Measurements from ENCODE around the gene FGFR2. TPM values are rescaled to one million over a fixed set of nuclear protein-coding genes. Genes with fewer than 3 reads are reported as not detected.

Gene FGFR2
- total and polyA plus RNA-seq, 9 of the 15 experiments (the other 6 are each of a cell fraction or from before 2014, with no cell fraction given), result 0.20 TPM; not detected in 8

DNA sequence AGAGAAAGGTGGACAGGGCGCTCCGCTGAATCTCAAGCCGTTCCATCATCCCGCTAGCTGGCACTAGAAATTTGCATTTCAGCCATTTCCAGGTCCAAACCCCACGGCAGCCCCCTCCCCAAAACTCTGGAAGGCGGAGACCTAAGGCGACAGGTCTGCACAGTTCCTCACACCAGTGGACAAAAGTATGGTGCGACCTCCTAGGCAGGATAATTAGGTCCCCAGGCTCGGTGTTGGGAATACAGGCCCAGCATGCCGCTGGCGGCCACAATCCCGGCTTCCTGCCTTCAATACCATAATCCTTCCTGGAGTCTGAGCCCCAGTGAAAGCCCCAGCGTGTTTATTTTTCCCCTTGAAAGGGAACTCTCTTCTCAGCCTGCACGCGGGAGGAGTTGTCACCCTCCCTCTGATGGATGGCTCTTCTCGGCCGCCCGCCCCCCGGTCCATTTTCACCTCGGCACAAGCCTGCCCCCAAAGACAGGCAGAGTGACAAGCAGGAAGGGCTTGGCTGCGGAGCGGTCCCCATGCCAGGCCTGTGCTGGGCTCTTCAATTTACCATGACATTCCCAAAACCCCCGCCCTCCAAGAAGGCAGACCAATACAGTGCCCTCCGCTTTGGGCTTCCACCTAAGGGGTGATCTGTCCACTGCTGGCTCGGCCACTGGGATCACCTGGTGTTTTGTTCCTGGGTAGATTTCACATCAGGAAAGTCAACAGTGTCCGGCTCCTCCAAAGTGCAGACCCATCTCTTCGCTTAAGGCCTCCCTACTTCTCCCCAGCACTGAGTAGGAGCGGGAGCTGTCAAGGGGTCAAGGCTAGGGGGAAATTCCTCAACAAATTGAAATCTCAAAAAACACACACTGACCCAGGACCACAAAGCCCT is 2.2 kb downstream of the FGFR2 start (continued):
- TF ChIP-seq FOXP1 (CRISPR knock-in tag; IDR thresholded peaks at IDR 0.05) (no peak), GATAD2B (IDR thresholded peaks at IDR 0.05; ENCODE audit: borderline replicate concordance) (no peak), SMARCA4 (IDR thresholded peaks at IDR 0.05) (no peak), U2AF1 (optimal IDR thresholded peaks at IDR 0.05; ENCODE audit: low read depth, low read length) (no peak), MCM7 (IDR thresholded peaks at IDR 0.05) (no peak), EP400 (IDR thresholded peaks at IDR 0.05) (no peak), WHSC1 (IDR thresholded peaks at IDR 0.05; ENCODE audit: low read length) (no peak), NCOR1 (IDR thresholded peaks at IDR 0.05) (no peak)

DNA sequence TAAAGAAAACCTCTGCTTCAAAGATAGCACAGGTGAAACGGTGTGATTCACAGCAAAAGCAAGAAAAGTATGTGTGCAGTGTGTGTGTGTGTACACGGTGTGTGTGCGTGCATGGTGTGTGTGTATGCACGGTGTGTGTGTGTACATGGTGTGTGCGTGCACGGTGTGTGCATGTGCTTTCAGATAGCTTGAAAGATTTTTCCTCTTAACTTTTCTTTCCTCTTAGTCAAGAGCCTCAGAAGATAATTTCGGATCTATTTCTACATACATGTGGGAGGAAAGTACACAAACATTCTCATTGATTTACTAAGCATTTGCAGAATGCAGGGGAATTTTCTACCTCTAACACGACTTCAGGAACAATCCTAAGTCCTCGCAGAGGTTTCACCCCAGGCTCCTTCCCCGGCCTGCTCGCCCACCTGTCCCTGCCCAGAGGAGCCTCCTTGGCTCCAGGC is 2.9 kb downstream of the FGFR2 start:
- DNase-seq (ENCODE audit: extremely low read depth in 1 of 4, low spot score in 3 of 4) (no peak), ATAC-seq (no peak), FAIRE-seq (no peak)
- H3K9me1 ChIP-seq (ENCODE audit: control insufficient read depth, insufficient read depth, low read length), result no peaks in the 10 kb centered on the region
- no peaks in the 10 kb centered on the region for H3K79me2 ChIP-seq (ENCODE audit: control insufficient read depth, insufficient read depth, low read length)
- H3K27ac ChIP-seq (ENCODE audit: extremely low read depth, low read depth, low read length), result no peak overlapping the region
- in situ Hi-C loops (cut with MboI), result no loop called here
- CTCF ChIA-PET (ENCODE audit: low intra/inter-chr PET ratio), result no interaction called here
- POLR2A ChIA-PET, result no interaction called here
- 0% methylated on average over 10 of the region's 11 CpGs for WGBS (ENCODE audit: insufficient coverage, low coverage, missing lambda C conversion rate)
- no peaks in the 10 kb centered on the region for H3K9me3 ChIP-seq (replicated peaks; ENCODE audit: control insufficient read depth, insufficient read depth, low read depth, low read length)
- H3K4me1 ChIP-seq (replicated peaks in 1 of 2; ENCODE audit: control insufficient read depth in 2 of 2, insufficient read depth in 2 of 2, low read length in 2 of 2), result peaks cover 0 to 11% of the 10 kb centered on the region in 2 experiments; a peak in 2 of 5 replicates
- intact Hi-C loops (cut with micrococcal nuclease), result no loop called here
- BruUV-seq (replicated peaks), result no TSS peak
- H3K27me3 ChIP-seq (ENCODE audit: control insufficient read depth in 2 of 2, insufficient read depth in 2 of 2, low read length in 2 of 2), result peaks cover 4 to 23% of the 10 kb centered on the region in 2 experiments; a peak in 4 of 5 replicates
- no peaks in the 10 kb centered on the region for H4K20me1 ChIP-seq (replicated peaks; ENCODE audit: control insufficient read depth, insufficient read depth, low read length)
- no peaks in the 10 kb centered on the region for H3K36me3 ChIP-seq (ENCODE audit: control insufficient read depth, insufficient read depth, low read length)
- H3K4me2 ChIP-seq (ENCODE audit: insufficient read depth, low read length), result no peak overlapping the region
- no peak overlapping the region for H2AFZ ChIP-seq (ENCODE audit: low read depth, low read length)
- H3K4me3 ChIP-seq, result no peak overlapping the region
- no peak overlapping the region for H3K9ac ChIP-seq (ENCODE audit: insufficient read depth in 1 of 2, low read depth in 2 of 2, low read length in 2 of 2)
- TF ChIP-seq, protein P1, sequence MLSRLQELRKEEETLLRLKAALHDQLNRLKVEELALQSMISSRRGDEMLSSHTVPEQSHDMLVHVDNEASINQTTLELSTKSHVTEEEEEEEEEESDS (CRISPR knock-in tag; IDR thresholded peaks at IDR 0.05), result no peak
- TF ChIP-seq, protein P2, sequence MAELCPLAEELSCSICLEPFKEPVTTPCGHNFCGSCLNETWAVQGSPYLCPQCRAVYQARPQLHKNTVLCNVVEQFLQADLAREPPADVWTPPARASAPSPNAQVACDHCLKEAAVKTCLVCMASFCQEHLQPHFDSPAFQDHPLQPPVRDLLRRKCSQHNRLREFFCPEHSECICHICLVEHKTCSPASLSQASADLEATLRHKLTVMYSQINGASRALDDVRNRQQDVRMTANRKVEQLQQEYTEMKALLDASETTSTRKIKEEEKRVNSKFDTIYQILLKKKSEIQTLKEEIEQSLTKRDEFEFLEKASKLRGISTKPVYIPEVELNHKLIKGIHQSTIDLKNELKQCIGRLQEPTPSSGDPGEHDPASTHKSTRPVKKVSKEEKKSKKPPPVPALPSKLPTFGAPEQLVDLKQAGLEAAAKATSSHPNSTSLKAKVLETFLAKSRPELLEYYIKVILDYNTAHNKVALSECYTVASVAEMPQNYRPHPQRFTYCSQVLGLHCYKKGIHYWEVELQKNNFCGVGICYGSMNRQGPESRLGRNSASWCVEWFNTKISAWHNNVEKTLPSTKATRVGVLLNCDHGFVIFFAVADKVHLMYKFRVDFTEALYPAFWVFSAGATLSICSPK (IDR thresholded peaks at IDR 0.05; ENCODE audit: borderline replicate concordance), result no peak
- no peak for TF ChIP-seq TEAD2 (tag; IDR thresholded peaks at IDR 0.05)
- TF ChIP-seq, protein P3, sequence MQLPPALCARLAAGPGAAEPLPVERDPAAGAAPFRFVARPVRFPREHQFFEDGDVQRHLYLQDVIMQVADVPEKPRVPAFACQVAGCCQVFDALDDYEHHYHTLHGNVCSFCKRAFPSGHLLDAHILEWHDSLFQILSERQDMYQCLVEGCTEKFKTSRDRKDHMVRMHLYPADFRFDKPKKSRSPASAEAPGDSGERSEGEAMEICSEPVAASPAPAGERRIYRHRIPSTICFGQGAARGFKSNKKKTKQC (CRISPR knock-in tag; IDR thresholded peaks at IDR 0.05), result no peak
- no peak for TF ChIP-seq ZNF316 (IDR thresholded peaks at IDR 0.05)
- no peak for TF ChIP-seq MCM7 (IDR thresholded peaks at IDR 0.05)
- no peak for TF ChIP-seq NR2C1 (IDR thresholded peaks at IDR 0.05)
- no peak for TF ChIP-seq NR2C1 (tag; IDR thresholded peaks at IDR 0.05)
- no peak for TF ChIP-seq TCF7 (IDR thresholded peaks at IDR 0.05; ENCODE audit: borderline replicate concordance)
- no peak for TF ChIP-seq FOXA3 (CRISPR knock-in tag; conservative IDR thresholded peaks at IDR 0.05 in 1 of 2, IDR thresholded peaks at IDR 0.05 in 1 of 2)
